Naive thymus-derived CD4-positive, alpha-beta T cell (primary cell): ENCODE results near the gene EYS. TPM values are rescaled to one million over a fixed set of nuclear protein-coding genes. Genes with fewer than 3 reads are reported as not detected.

Experiments
- ATAC-seq: fragments of 150-1000 bp; cut with Tn5 transposase; 2 replicates; pipeline ENCODE4 v1.10.0; 2021; ENCODE audit warnings: mild to moderate bottlenecking, moderate library complexity
- CTCF ChIA-PET: fragments of 350-600 bp; sonication (Branson Sonifier 250); formaldehyde crosslinking; loops from one replicate; lab custom pipeline; 2021; ENCODE audit warnings: antibody characterized with exemption; lab: Charles Lee
- POLR2A ChIA-PET: fragments of 350-600 bp; sonication (Branson Sonifier 250); formaldehyde crosslinking; loops from one replicate; lab custom pipeline; 2021; ENCODE audit warnings: antibody characterized with exemption, inconsistent platforms; lab: Charles Lee
- DNase-seq, 9 donors: peaks; one replicate each; pipeline versions ENCODE4 v3.0.0 to v3.0.0-alpha.2; 2020 to 2022; ENCODE audit warnings: mixed read lengths in 1 of 9
- H3K27ac ChIP-seq: one replicate; pipeline ENCODE4 v1.7.0; 2013; ENCODE audit warnings: mild to moderate bottlenecking, low read depth, low read length, moderate library complexity
- H3K27me3 ChIP-seq, 2 donors: one replicate each; pipeline ENCODE4 v1.7.0; 2013; ENCODE audit warnings: low read length in 2 of 2, mild to moderate bottlenecking in 2 of 2, moderate library complexity in 2 of 2; ENCODE audit not compliant: control insufficient read depth in 2 of 2, insufficient read depth in 2 of 2
- H3K36me3 ChIP-seq, 3 experiments: 1 replicate in 2 of 3; 2 replicates in 1 of 3; pipeline ENCODE4 v1.7.0; 2013; ENCODE audit warnings: low read length in 3 of 3, mild to moderate bottlenecking in 3 of 3, moderate library complexity in 1 of 3; ENCODE audit not compliant: insufficient read depth in 3 of 3, control insufficient read depth in 2 of 3
- H3K4me1 ChIP-seq, 2 donors: one replicate each; pipeline ENCODE4 v1.7.0; 2013; ENCODE audit warnings: low read length in 2 of 2, mild to moderate bottlenecking in 2 of 2, moderate library complexity in 1 of 2; ENCODE audit not compliant: control insufficient read depth in 2 of 2, insufficient read depth in 2 of 2
- H3K4me3 ChIP-seq: 2 replicates; pipeline ENCODE4 v1.7.0; 2013; ENCODE audit warnings: mild to moderate bottlenecking, low read length
- H3K9me3 ChIP-seq, 3 experiments: 1 replicate in 2 of 3; 2 replicates in 1 of 3; pipeline ENCODE4 v1.7.0; 2013; ENCODE audit warnings: low read length in 3 of 3; ENCODE audit not compliant: control insufficient read depth in 2 of 3
- H3K27ac Mint-ChIP-seq, 9 donors: one replicate each; pipeline ENCODE4 v1.8.0; 2020 to 2022; ENCODE audit warnings: mixed read lengths in 9 of 9, mild to moderate bottlenecking in 8 of 9, moderate library complexity in 5 of 9, inconsistent platforms in 2 of 9
- H3K27me3 Mint-ChIP-seq, 5 donors: one replicate each; pipeline ENCODE4 v1.8.0; 2021 to 2022; ENCODE audit warnings: mixed read lengths in 5 of 5, mild to moderate bottlenecking in 1 of 5
- H3K36me3 Mint-ChIP-seq, 5 donors: one replicate each; pipeline ENCODE4 v1.8.0; 2020 to 2022; ENCODE audit warnings: mixed read lengths in 5 of 5, mild to moderate bottlenecking in 3 of 5, inconsistent platforms in 1 of 5
- H3K4me1 Mint-ChIP-seq, 7 donors: one replicate each; pipeline ENCODE4 v1.8.0; 2020 to 2022; ENCODE audit warnings: mixed read lengths in 7 of 7, mild to moderate bottlenecking in 3 of 7, inconsistent platforms in 1 of 7
- H3K4me3 Mint-ChIP-seq, 10 donors: one replicate each; pipeline ENCODE4 v1.8.0; 2020 to 2022; ENCODE audit warnings: mild to moderate bottlenecking in 10 of 10, mixed read lengths in 10 of 10, moderate library complexity in 6 of 10, inconsistent platforms in 2 of 10
- H3K9me3 Mint-ChIP-seq, 11 donors: one replicate each; pipeline ENCODE4 v1.8.0; 2020 to 2022; ENCODE audit warnings: mixed read lengths in 11 of 11, mild to moderate bottlenecking in 4 of 11, inconsistent platforms in 1 of 11, moderate library complexity in 1 of 11
- intact Hi-C, 2 donors: fragments of 100-400 bp; cut with micrococcal nuclease; formaldehyde crosslinking; loops; one replicate each; pipeline ENCODE4 v1.15.1; 2023
- polyA plus RNA-seq, 2 donors: library from polyadenylated mRNA; unstranded; fragments of 300-500 nt; fragmentation: Illumina TruSeq; gene quantifications; one replicate each; pipeline ENCODE4 v1.2.3, GENCODE V29; 2021
- total RNA-seq, 6 experiments: library from RNA in 5 of 6; stranded (reverse) in 5 of 6; gene quantifications; 1 replicate in 5 of 6; 2 replicates in 1 of 6; pipeline ENCODE4 v1.2.3 and lab custom pipeline; 2021 to 2026

The EYS gene
- total and polyA plus RNA-seq, 7 experiments from 2014 or later, result 0.07 to 0.21 (median 0.13) TPM; not detected in 4

DNA sequence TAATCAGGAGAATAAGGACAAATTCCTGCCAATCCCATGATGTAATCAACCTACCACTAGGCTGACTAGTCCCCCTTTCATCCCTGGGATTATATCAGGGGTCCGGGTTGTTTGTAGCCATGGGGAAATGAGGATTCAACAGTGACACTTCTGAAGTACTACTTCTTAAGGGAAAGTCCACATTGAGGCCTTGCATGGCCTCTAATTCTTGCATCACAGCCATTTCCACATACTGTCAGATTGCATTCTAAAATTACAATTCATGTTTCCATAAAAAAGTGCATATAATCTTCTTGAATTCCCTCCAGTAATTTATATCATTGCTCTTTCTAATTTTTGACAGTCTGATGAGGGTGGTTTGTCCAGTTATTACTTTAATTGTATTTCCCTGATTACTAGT lies 1887.2 kb downstream of the EYS start:
- no peaks in the 10 kb centered on the region for H3K4me1 Mint-ChIP-seq
- CTCF ChIA-PET, result no interaction called here
- no peaks in the 10 kb centered on the region for H3K4me1 ChIP-seq
- no peak overlapping the region for H3K4me3 ChIP-seq
- H3K27me3 ChIP-seq, result no peaks in the 10 kb centered on the region
- no peaks in the 10 kb centered on the region for H3K36me3 ChIP-seq
- POLR2A ChIA-PET, result no interaction called here
- no peak overlapping the region for H3K27ac Mint-ChIP-seq
- no peak for ATAC-seq
- intact Hi-C loops, result no loop called here
- no peaks in the 10 kb centered on the region for H3K9me3 ChIP-seq
- H3K9me3 Mint-ChIP-seq, result peaks cover 0 to 2% (median 0%) of the 10 kb centered on the region in 11 donors
- H3K36me3 Mint-ChIP-seq, result no peaks in the 10 kb centered on the region
- no peak for DNase-seq
- no peak overlapping the region for H3K27ac ChIP-seq
- H3K27me3 Mint-ChIP-seq, result peaks cover 2 to 12% (median 10%) of the 10 kb centered on the region in 5 donors
- no peak overlapping the region for H3K4me3 Mint-ChIP-seq

GRCh38 chr6:63817492-63818050 lies 1889.5 kb downstream of the EYS start:
- Histone ChIP-seq H3K27ac (no peak overlapping the region), H3K27me3 (no peaks in the 10 kb centered on the region), H3K4me3 (no peak overlapping the region), H3K4me1 (no peaks in the 10 kb centered on the region), H3K36me3 (no peaks in the 10 kb centered on the region), H3K9me3 (no peaks in the 10 kb centered on the region)
- ChIA-PET POLR2A (no interaction called here), CTCF (no interaction called here)
- ATAC-seq (no peak), DNase-seq (no peak)
- no peaks in the 10 kb centered on the region for H3K4me1 Mint-ChIP-seq
- peak overlapping the region in 1 of 9 donors; percentile 71 for H3K27ac Mint-ChIP-seq
- no peaks in the 10 kb centered on the region for H3K9me3 Mint-ChIP-seq
- no peak overlapping the region for H3K4me3 Mint-ChIP-seq
- no peaks in the 10 kb centered on the region for H3K36me3 Mint-ChIP-seq
- H3K27me3 Mint-ChIP-seq, result peaks cover 4 to 5% (median 5%) of the 10 kb centered on the region in 5 donors
- intact Hi-C loops, result no loop called here

GRCh38 chr6:63816982-63817436 lies 1890.0 kb downstream of the EYS start:
- Histone ChIP-seq H3K4me3 (no peak overlapping the region), H3K27me3 (no peaks in the 10 kb centered on the region), H3K36me3 (no peaks in the 10 kb centered on the region), H3K4me1 (no peaks in the 10 kb centered on the region), H3K27ac (no peak overlapping the region), H3K9me3 (no peaks in the 10 kb centered on the region)
- Mint-ChIP-seq H3K4me1 (no peaks in the 10 kb centered on the region), H3K27me3 (peaks cover 4 to 8% (median 5%) of the 10 kb centered on the region in 5 donors), H3K4me3 (no peak overlapping the region), H3K9me3 (no peaks in the 10 kb centered on the region), H3K36me3 (no peaks in the 10 kb centered on the region), H3K27ac (no peak overlapping the region)
- ChIA-PET CTCF (no interaction called here), POLR2A (no interaction called here)
- no peak for ATAC-seq
- intact Hi-C loops, result no loop called here
- no peak for DNase-seq

DNA sequence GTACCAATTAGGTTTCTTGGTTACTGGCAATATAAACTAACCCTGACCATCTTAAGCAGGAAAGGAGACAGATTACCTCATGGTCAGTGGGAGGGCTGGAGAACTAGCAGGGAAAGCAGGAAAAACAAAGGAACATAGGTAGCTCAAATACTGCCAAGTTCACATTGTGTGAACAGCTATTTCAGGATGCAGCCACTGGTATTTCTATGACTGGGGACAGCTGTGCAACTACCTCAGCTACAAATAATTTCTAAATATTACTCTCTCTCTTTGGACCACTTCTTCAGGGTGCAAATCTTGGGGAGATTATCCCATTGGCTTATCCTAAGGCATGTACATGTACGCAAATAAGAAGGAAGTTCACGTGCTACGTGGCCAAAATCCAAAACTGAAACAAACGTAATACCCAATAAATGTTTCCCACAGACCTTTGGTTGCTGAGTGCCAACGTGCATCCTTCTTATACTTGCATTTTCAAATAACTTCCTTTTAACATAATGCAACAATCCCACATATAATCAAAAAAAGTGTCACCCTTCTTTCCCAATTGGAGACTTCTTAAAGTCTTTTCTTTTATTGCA lies 1890.5 kb downstream of the EYS start:
- ChIA-PET CTCF (no interaction called here), POLR2A (no interaction called here)
- no peak for DNase-seq

GRCh38 chr6:63814459-63814858 lies 1892.6 kb downstream of the EYS start:
- no peaks in the 10 kb centered on the region for H3K36me3 Mint-ChIP-seq
- Histone ChIP-seq H3K36me3 (no peaks in the 10 kb centered on the region), H3K27ac (no peak overlapping the region), H3K27me3 (no peaks in the 10 kb centered on the region), H3K4me1 (no peaks in the 10 kb centered on the region), H3K9me3 (no peaks in the 10 kb centered on the region), H3K4me3 (no peak overlapping the region)
- intact Hi-C loops, result loop anchor here in 1 of 2 donors (1.0 kb wide), 1 partner anchor 216 kb away; no protein-coding TSS in a partner anchor
- H3K9me3 Mint-ChIP-seq, result no peaks in the 10 kb centered on the region
- H3K27ac Mint-ChIP-seq, result no peak overlapping the region
- DNase-seq (no peak), ATAC-seq (no peak)
- ChIA-PET POLR2A (no interaction called here), CTCF (no interaction called here)
- H3K4me3 Mint-ChIP-seq, result no peak overlapping the region
- H3K27me3 Mint-ChIP-seq, result peaks cover 0 to 16% (median 5%) of the 10 kb centered on the region in 5 donors
- H3K4me1 Mint-ChIP-seq, result no peaks in the 10 kb centered on the region

More for the DNA sequence above, 1890.5 kb downstream of the EYS start:
- H3K9me3 Mint-ChIP-seq, result no peaks in the 10 kb centered on the region
- no peak for ATAC-seq
- no peaks in the 10 kb centered on the region for H3K27me3 ChIP-seq
- no peak overlapping the region for H3K4me3 ChIP-seq
- H3K27ac Mint-ChIP-seq, result no peak overlapping the region
- H3K36me3 ChIP-seq, result no peaks in the 10 kb centered on the region
- H3K4me1 Mint-ChIP-seq, result no peaks in the 10 kb centered on the region
- H3K4me1 ChIP-seq, result no peaks in the 10 kb centered on the region
- no peak overlapping the region for H3K27ac ChIP-seq
- no peak overlapping the region for H3K4me3 Mint-ChIP-seq
- H3K9me3 ChIP-seq, result no peaks in the 10 kb centered on the region
- intact Hi-C loops, result no loop called here
- H3K27me3 Mint-ChIP-seq, result peaks cover 3 to 13% (median 5%) of the 10 kb centered on the region in 5 donors
- H3K36me3 Mint-ChIP-seq, result no peaks in the 10 kb centered on the region

GRCh38 chr6:63813566-63814120 lies 1893.4 kb downstream of the EYS start:
- Mint-ChIP-seq H3K9me3 (no peaks in the 10 kb centered on the region), H3K27ac (no peak overlapping the region), H3K4me3 (no peak overlapping the region), H3K36me3 (no peaks in the 10 kb centered on the region), H3K4me1 (no peaks in the 10 kb centered on the region), H3K27me3 (peaks cover 0 to 16% (median 5%) of the 10 kb centered on the region in 5 donors)
- Histone ChIP-seq H3K27ac (no peak overlapping the region), H3K4me3 (no peak overlapping the region), H3K9me3 (no peaks in the 10 kb centered on the region), H3K36me3 (no peaks in the 10 kb centered on the region), H3K4me1 (no peaks in the 10 kb centered on the region), H3K27me3 (no peaks in the 10 kb centered on the region)
- ATAC-seq, result no peak
- intact Hi-C loops, result loop anchor here in 1 of 2 donors (1.0 kb wide), 1 partner anchor 215 kb away; no protein-coding TSS in a partner anchor
- ChIA-PET POLR2A (no interaction called here), CTCF (no interaction called here)
- DNase-seq, result no peak
